HG03025 (cell line): ENCODE data around the gene TMEM208.

Source experiments
- ATAC-seq: cut with Tn5 transposase; IDR thresholded peaks from one replicate; pipeline ENCODE4 v1.9.1; 2021; ENCODE audit warnings: mild to moderate bottlenecking, moderate library complexity; ENCODE audit not compliant: unreplicated experiment, low FRiP score

TMEM208 gene

GRCh38 chr16:67271446-67271845, 44.5 kb downstream of the TMEM208 start:
- no peak for ATAC-seq

DNA sequence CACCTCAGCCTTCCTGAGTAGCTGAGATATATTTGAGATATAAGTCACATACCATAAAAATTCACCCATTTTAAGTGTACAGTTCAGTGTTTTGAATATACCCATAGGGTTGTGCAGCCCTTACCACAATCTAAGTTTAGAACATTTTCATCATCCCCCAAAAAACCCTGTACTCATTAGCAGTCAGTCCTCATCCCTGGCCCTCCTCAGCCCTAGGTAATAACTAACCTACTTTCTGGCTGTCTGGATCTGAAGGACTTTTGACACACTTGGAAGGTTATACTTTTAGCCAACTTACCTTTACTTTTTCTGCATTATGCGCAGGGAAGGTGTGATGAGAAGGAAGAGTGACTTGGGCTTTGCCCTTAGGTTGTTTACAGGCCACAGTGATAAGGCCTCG, 48.4 kb downstream of the TMEM208 start:
- no peak for ATAC-seq

DNA sequence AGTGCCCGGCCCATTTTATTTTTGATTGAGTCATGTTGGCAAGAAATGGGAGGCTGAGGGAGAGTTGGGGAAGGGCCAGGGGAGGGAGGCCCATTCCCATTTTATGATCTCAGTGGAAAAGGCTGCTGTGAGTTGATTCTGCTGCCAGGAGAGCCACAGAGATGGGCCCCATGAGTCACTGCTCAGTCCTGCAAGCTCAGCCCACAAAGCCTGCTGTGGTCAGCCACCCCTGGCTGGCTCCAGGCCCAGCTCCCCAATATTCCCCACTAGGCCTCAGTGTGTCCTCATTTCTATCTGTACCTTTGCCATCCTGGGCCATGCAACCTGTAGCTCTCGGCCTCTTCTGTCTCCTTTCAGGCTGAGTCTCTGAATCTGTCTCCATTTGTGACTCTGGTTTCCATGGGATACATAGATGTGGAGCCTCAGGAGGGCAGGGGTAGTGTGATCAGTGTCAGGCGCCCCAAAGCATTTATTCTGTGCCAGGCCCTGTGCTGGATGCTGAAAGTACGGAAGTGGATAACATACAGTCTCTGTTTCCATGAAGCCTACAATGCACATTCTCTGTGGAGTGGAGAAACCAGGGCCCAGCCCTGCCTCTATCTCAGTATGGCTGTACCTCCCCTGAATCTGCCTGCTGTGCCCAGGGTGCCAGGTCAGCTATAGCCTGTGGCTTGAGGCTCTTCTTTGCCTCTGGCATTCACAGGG, 50.5 kb downstream of the TMEM208 start:
- ATAC-seq: no peak

- no peak for ATAC-seq
Measured at GRCh38 chr16:67277999-67278772, 51.3 kb downstream of the TMEM208 start.
